Erythroblast (primary cell): ENCODE results near the gene ZNF236.

Experiments
- DNase-seq, 2 experiments: peaks; one replicate each; lab custom pipeline; 2025; lab: John Stamatoyannopoulos, UW
- GATA1 ChIP-seq: IDR thresholded peaks from 2 replicates; pipeline ENCODE4 v1.6.1; 2011; ENCODE audit warnings: low read depth, mild to moderate bottlenecking, control low read depth, low read length, moderate library complexity
- POLR2A ChIP-seq: IDR thresholded peaks from 2 replicates; pipeline ENCODE4 v1.6.1; 2011; ENCODE audit warnings: mild to moderate bottlenecking, low read length

Gene ZNF236

GRCh38 chr18:76977108-76977621 lies 154.8 kb downstream of the ZNF236 start:
- TF ChIP-seq GATA1 (no peak), POLR2A (no peak)
- DNase-seq = no peak

- DNase-seq = no peak
- TF ChIP-seq GATA1 (no peak), POLR2A (no peak)
Observed at GRCh38 chr18:76977684-76978232, 155.4 kb downstream of the ZNF236 start.

- TF ChIP-seq GATA1 = no peak
- TF ChIP-seq POLR2A = no peak
- DNase-seq = no peak
Observed at GRCh38 chr18:76978616-76979015, 156.3 kb downstream of the ZNF236 start.

- no peak for DNase-seq
- TF ChIP-seq POLR2A (no peak), GATA1 (no peak)
Observed at GRCh38 chr18:76979111-76979751, 156.9 kb downstream of the ZNF236 start.

GRCh38 chr18:76979906-76980305 lies 157.5 kb downstream of the ZNF236 start:
- no peak for TF ChIP-seq POLR2A
- no peak for TF ChIP-seq GATA1
- DNase-seq = no peak

- TF ChIP-seq GATA1 (no peak), POLR2A (no peak)
- DNase-seq = no peak
Observed at GRCh38 chr18:76980663-76981395, 158.5 kb downstream of the ZNF236 start.

GRCh38 chr18:76981396-76981968 lies 159.1 kb downstream of the ZNF236 start:
- no peak for DNase-seq
- TF ChIP-seq GATA1 (no peak), POLR2A (no peak)

- TF ChIP-seq POLR2A (no peak), GATA1 (no peak)
- DNase-seq = no peak
Observed at GRCh38 chr18:76982038-76982437, 159.7 kb downstream of the ZNF236 start.

GRCh38 chr18:76982841-76983583 lies 160.7 kb downstream of the ZNF236 start:
- TF ChIP-seq POLR2A = no peak
- no peak for TF ChIP-seq GATA1
- peak; percentile 84 to 91 for DNase-seq

GRCh38 chr18:76983613-76984051 lies 161.3 kb downstream of the ZNF236 start:
- no peak for DNase-seq

GRCh38 chr18:76984193-76985155 lies 162.1 kb downstream of the ZNF236 start:
- TF ChIP-seq GATA1 = no peak
- TF ChIP-seq POLR2A = no peak
- DNase-seq = no peak

More at GRCh38 chr18:76983613-76984051, 161.3 kb downstream of the ZNF236 start:
- TF ChIP-seq GATA1 (no peak), POLR2A (no peak)

GRCh38 chr18:76985156-76985950 lies 163.0 kb downstream of the ZNF236 start:
- no peak for DNase-seq
- TF ChIP-seq POLR2A = no peak
- no peak for TF ChIP-seq GATA1
